GM21619 (cell line): ENCODE data around the gene SNRNP35.
"Not testable (repeated sequence)": the region's sequence is repeated elsewhere in the genome, so short reads cannot be mapped to it uniquely, and the experiment has no call there.

Experiments
- ATAC-seq: cut with Tn5 transposase; IDR thresholded peaks from one replicate; pipeline ENCODE4 v1.9.1; 2021; ENCODE audit not compliant: unreplicated experiment

Gene SNRNP35

GRCh38 chr12:123457980-123458779, at the start of gene SNRNP35:
Gene SNRNP35, plus strand, starts transcription at chr12:123458139. Its CDS starts 7,402 bp downstream, at chr12:123465541.
- peak; percentile 49 for ATAC-seq

GRCh38 chr12:123408619-123409018, 49.3 kb upstream of the SNRNP35 start:
- ATAC-seq, result not testable (repeated sequence)

- ATAC-seq, result not testable (repeated sequence)
Measured at GRCh38 chr12:123409284-123410040, 48.5 kb upstream of the SNRNP35 start.

- no peak for ATAC-seq
Measured at GRCh38 chr12:123410041-123410412, 47.9 kb upstream of the SNRNP35 start.

GRCh38 chr12:123421314-123421713, 36.6 kb upstream of the SNRNP35 start:
- ATAC-seq, result no peak

- peak; percentile 85 for ATAC-seq
Measured at GRCh38 chr12:123427036-123427769, 30.7 kb upstream of the SNRNP35 start.

- ATAC-seq, result no peak
Measured at GRCh38 chr12:123428591-123428990, 29.3 kb upstream of the SNRNP35 start.

- ATAC-seq, result not testable (repeated sequence)
Measured at GRCh38 chr12:123429101-123429500, 28.8 kb upstream of the SNRNP35 start.

- ATAC-seq, result not testable (repeated sequence)
Measured at GRCh38 chr12:123431951-123432817, 25.8 kb upstream of the SNRNP35 start.

GRCh38 chr12:123433615-123434014, 24.3 kb upstream of the SNRNP35 start:
- no peak for ATAC-seq

GRCh38 chr12:123435636-123436016, 22.3 kb upstream of the SNRNP35 start:
- ATAC-seq, result no peak

GRCh38 chr12:123436017-123436964, 21.6 kb upstream of the SNRNP35 start, which contains the start of gene RILPL2:
Gene RILPL2, minus strand, starts transcription at chr12:123436684. Its CDS starts 264 bp downstream, at chr12:123436420.
- ATAC-seq, result peak; percentile 66

GRCh38 chr12:123441523-123442164, 16.3 kb upstream of the SNRNP35 start:
- ATAC-seq, result peak; percentile 50

- ATAC-seq, result no peak
Measured at GRCh38 chr12:123442774-123443173, 15.2 kb upstream of the SNRNP35 start.

GRCh38 chr12:123444092-123445026, 13.6 kb upstream of the SNRNP35 start:
- ATAC-seq, result no peak

- no peak for ATAC-seq
Measured at GRCh38 chr12:123445388-123446332, 12.3 kb upstream of the SNRNP35 start.

- no peak for ATAC-seq
Measured at GRCh38 chr12:123446333-123446713, 11.6 kb upstream of the SNRNP35 start.
